Measurements from ENCODE around the gene YRDC.

- TF ChIP-seq, protein P1, sequence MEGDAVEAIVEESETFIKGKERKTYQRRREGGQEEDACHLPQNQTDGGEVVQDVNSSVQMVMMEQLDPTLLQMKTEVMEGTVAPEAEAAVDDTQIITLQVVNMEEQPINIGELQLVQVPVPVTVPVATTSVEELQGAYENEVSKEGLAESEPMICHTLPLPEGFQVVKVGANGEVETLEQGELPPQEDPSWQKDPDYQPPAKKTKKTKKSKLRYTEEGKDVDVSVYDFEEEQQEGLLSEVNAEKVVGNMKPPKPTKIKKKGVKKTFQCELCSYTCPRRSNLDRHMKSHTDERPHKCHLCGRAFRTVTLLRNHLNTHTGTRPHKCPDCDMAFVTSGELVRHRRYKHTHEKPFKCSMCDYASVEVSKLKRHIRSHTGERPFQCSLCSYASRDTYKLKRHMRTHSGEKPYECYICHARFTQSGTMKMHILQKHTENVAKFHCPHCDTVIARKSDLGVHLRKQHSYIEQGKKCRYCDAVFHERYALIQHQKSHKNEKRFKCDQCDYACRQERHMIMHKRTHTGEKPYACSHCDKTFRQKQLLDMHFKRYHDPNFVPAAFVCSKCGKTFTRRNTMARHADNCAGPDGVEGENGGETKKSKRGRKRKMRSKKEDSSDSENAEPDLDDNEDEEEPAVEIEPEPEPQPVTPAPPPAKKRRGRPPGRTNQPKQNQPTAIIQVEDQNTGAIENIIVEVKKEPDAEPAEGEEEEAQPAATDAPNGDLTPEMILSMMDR (IDR thresholded peaks at IDR 0.05): no peak
- no peak for TF ChIP-seq EP300 (IDR thresholded peaks at IDR 0.05)
- no peak for TF ChIP-seq POLR2A (IDR thresholded peaks at IDR 0.05)
Observed at GRCh38 chr1:37792943-37793686, 14.9 kb downstream of the YRDC start.

Measured in stomach (tissue), 4 donors.